ENCODE results near the gene ATP1A1.

GRCh38 chr1:116326486-116326885 lies 46.6 kb upstream of the ATP1A1 start:
- no peak for TF ChIP-seq CTCF (IDR thresholded peaks at IDR 0.05)
- no peak for TF ChIP-seq POLR2A (IDR thresholded peaks at IDR 0.05)
